Measurements from ENCODE around the gene KRTAP1-4.
A peak's percentile ranks its signal among the peaks of the same experiment; 100 is the strongest.

The KRTAP1-4 gene

DNA sequence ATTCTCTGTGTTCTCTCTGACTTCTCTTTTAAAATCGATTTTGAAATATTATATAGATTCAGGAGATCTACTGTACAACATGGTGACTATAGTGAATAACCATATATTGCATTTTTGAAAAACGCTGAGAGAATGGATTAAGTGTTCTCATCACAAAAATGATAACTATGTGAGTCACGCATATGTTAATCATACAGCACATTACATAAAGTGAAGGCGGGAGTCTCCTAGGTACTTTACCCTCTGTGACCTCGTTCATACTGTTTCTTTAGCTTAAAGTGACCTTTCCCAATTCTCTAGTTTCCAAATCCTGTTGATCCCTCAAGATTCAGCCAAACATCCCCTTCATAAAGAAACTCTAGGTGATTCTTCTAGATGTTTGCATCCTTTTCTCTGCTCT, 27.2 kb downstream of the KRTAP1-4 start:
- DNase-seq: no peak

DNA sequence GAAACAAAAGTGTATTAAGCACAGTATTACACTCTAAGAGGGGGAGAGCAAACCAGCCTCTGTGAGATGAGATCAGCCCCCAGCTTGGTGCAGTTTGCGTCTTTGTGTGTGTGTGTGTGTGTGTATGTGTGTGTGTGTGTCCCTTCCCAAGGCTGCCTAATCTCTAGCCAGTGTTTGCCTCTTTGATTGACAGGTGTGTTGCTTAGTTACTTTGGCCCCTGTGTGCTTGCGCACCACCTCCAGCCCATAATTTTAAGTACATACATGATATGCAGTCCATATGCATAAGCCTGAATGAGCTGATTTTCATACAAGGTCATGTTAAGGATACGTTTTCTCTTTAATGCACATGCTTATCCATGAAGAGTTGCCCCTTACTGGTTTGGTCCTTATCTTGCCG, 28.2 kb downstream of the KRTAP1-4 start:
- DNase-seq: no peak

DNA sequence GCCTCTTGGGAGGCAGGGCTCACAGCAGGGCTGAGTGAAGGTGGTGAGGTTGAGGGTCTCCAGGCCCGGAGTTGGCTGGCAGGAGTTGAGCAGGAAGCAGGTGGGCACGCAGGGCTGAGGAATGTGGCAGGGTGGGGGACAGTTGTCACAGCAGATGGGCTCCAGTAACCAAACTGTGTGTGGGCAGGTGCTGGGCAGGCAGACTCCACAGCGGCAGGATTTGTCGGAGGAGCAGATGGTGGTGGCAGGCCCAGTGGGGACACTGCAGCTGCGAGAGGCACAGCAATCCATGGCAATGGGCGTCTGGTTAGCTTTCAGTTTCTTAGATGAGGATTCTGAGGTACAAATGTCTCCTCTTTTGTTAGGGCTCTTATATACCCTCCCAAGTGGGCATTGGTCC, 30.4 kb downstream of the KRTAP1-4 start, which contains the start of gene KRTAP3-2:
Gene KRTAP3-2, minus strand, starts transcription at position 344 of the 400 bp plus-strand sequence. Its CDS starts 53 bp downstream, at position 291.
- DNase-seq: peak; percentile 40

DNA sequence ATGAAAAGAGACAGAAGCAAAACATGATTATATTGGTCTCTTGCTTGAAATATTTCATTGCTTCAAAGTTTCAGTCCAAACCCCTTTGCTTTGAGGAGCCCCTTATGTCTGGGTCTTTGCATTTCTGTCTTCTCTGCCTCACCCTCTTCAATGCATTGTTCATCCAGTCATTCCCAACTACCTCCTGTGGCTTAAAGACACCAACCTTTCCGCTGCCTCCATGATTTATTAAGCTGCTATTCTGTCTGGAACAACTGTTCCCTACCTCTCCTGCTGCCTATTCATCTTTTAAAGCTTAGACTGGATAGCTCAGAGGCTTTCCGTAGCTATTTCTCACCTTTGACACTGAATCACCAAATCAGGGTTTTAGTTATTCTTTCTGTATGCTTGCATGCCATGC, 32.6 kb downstream of the KRTAP1-4 start:
- no peak for DNase-seq

DNA sequence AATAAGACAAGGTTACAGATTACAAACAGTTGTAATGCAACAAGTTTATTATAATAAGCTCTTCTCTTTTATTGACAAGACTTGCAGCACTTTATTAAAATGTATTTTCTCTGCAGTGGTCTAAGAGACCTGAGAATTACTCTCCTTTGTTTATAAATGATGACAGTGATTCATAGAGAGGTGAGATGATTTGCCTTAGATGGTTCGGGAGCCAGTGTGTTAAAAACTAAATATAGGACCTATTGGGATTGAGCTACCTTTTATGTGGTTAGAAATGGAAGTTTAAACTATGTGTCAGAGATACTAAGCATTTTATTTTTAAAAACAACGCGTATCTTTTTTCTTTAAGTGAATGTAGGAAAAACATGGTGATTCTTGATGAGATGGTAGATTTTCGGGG, 33.2 kb downstream of the KRTAP1-4 start:
- DNase-seq: no peak

DNA sequence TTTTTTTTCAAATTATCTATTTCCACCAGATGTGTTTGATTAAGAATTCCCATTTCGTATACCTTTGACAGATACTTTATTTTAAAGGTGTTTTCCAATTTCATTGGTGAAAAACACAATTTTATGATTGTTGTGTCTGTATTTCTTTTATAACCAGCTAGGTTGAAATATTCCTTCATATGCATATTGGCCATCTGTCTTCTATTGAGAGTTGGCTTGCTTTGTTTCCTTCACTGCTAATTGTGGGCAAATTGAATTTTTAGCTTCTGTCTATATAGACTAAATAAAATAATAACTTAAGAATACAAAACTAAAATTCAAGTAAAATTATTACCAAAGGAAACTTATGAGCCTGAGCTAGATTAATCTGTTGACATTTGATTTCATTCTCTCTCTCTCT, 34.9 kb downstream of the KRTAP1-4 start:
- no peak for DNase-seq

DNA sequence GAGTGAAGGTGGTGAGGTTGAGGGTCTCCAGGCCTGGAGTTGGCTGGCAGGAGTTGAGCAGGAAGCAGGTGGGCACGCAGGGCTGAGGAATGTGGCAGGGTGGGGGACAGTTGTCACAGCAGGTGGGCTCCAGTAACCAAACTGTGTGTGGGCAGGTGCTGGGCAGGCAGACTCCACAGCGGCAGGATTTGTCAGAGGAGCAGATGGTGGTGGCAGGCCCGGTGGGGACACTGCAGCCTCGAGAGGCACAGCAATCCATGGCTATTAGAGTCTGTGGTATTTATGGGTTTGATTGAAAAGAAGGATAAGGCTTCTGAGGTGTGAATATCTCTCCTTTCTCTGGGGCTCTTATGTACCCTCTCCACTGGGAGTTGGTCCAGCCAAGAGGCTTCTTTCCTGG, 36.2 kb downstream of the KRTAP1-4 start, which contains the start of gene KRTAP3-3:
Gene KRTAP3-3, minus strand, starts transcription at position 326 of the 400 bp plus-strand sequence. Its CDS starts 67 bp downstream, at position 259.
- DNase-seq: peak; percentile 25

DNA sequence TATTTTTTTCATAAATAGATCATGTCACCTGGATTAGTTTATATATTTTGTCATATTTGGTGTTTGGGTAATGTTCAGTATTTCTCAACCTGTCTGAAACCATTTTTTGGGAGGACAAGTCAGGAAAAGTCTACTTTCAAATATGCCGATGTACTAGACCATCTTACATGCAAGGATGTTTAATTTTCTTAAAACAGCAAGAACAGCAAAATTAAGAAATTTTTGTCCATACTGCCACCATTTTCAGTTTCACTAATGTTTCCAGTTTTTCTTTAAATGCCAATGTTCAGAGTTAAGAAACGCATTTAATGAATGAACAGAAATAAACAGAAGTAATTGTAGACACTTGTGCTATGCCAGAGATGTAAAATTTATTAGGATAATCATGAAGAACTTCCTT, 36.9 kb downstream of the KRTAP1-4 start:
- no peak for DNase-seq

DNA sequence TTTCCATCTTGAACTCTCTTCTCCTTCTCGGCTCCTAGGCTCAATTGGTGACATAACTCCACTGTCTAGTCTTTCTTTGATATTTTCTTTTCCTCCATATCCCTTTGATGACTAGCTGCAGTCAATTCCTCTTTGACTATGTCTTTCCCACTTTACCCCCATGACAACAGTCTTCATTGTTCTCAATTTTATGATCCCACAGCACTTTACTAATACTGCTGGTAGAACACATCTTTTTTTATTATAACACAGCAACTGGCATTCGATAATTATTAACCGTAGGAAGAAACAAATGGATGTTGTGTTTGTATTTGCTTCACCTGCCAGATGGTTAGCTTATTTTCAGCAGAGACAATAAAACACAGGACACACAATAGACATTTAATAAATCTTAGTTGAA, 37.3 kb downstream of the KRTAP1-4 start:
- DNase-seq: no peak

DNA sequence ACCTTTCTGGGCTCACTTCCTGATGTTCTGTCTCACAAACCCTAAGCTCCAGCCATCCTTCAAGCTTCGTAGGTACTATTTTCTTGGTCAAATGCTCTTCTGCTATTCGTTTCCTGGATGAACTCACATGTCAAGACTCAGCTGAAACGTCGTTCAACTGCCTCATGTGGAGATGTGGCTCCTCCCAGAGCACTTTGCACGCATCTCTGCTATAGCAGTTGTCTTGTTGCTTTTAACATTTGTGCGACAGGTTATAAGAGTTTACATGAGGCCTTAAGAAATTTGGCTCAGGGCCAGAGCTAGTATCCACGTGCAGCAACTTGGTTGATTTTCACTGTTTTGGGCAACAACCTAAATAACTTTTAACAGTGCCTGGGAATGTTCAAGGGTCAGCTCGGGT, 43.1 kb downstream of the KRTAP1-4 start:
- DNase-seq: no peak

DNA sequence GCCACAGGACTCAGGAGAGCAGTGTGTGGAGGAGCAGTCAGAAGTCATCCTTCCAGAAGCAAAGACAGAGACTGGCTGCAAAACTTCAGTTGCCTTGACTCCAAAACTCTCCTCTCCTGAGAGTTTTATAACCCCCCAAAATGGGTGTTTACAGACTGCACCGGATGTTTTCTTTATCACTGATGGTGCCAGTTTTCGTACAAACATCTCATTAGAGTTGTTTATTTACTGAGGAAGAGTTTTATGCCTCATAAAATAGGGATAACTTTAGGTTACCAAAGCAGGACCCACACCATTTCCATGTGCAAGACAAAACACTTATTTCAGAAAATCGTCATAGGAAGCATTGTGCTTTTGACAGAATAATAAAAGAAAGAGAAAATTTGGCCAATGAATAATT, 45.8 kb downstream of the KRTAP1-4 start, which contains the start of gene KRT40:
Gene KRT40, minus strand, starts transcription at position 101 of the 400 bp plus-strand sequence. Its CDS starts 53 bp downstream, at position 48.
- DNase-seq: no peak

DNA sequence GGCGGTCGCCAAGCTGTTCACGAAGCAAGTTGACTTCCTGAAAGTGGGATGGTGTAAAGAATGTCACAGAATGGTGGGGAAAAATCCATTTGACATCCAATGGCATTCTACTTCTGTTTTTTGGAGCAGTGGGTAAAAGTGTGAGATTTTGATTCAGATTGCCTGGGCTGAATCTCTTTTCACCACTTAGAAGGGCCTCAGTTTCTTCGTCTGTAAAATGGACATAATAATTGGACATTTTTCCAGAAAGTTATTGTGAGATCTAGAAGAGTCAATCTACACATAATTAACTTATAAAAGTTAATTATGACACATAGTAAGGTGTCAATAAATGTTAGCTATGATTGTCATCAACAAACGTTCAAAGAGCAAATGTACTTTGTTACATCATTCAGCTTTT, 48.9 kb downstream of the KRTAP1-4 start:
- DNase-seq: no peak

DNA sequence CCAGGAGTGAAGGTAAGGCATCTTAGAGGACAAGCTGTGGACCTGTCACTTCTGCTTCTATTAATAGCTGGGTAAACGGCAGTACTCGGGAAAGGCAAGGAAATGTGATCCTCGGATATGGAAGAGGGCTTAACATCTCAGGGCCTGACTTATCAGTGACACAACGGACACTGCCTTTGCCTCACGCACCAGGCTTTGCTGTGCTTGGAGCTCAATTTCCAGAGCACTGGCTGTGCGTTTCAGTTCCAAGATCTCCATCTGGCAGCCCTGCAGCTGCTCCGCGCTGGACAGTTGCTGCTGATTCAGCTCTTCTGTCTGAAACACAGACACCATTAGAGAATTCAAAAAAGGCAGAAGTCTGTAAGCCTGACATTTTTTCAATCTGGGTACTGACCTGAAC, 49.4 kb downstream of the KRTAP1-4 start:
- peak; percentile 85 for DNase-seq

DNA sequence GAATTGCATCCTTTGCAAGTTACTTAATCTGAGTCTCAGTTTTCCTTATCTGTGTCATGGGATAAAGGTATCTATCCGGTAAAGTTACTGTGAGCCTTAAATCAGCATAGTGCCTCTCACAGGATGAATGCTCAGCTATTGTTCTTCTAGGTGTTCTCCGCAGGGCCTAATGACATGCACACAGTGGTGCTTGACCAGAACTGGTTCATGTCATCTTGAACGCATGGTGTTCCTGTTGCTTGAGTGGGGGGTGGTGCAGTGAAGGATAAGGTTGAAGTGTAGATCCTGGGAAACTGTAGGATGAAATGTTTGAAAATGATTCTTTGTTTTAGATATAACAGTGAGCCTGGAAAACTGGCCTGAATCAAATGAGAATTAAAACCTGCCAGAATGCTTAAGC, 49.9 kb downstream of the KRTAP1-4 start:
- DNase-seq: no peak

Data from right hindlimb (tissue), 1 donor.